A673 (cell line): ENCODE data around the gene GPR85. TPM values are rescaled to one million over a fixed set of nuclear protein-coding genes. Genes with fewer than 3 reads are reported as not detected.

Experiments
- BruUV-seq: library from RNA; stranded (reverse); fragments of 400-500 nt; replicated peaks from 2 replicates; lab custom pipeline; 2021; lab: Mats Ljungman, UMichigan
- CTCF ChIA-PET: fragments of 300-600 bp; sonication (Branson Sonifier 250); formaldehyde crosslinking; loops from one replicate; lab custom pipeline; 2022; ENCODE audit warnings: antibody characterized with exemption; lab: Charles Lee
- POLR2A ChIA-PET: fragments of 300-600 bp; sonication (Branson Sonifier 250); formaldehyde crosslinking; loops from one replicate; lab custom pipeline; 2022; ENCODE audit warnings: antibody characterized with exemption; ENCODE audit not compliant: low non-redundant PET; lab: Charles Lee
- DNase-seq: peaks from one replicate; pipeline ENCODE4 v3.0.0-alpha.2; 2015; ENCODE audit warnings: low spot score
- H3K27ac ChIP-seq: fragments of 200-600 bp; sonication (generic); 2 replicates; pipeline ENCODE4 v1.5.1; 2016; ENCODE audit warnings: mixed run types, low read depth, mild to moderate bottlenecking, mixed read lengths, antibody characterized with exemption, low read length; ENCODE audit not compliant: poor library complexity, severe bottlenecking
- H3K27me3 ChIP-seq: fragments of 200-600 bp; sonication (generic); replicated peaks from 2 replicates; pipeline ENCODE4 v1.6.1; 2017; ENCODE audit warnings: mixed run types, low read depth, mild to moderate bottlenecking, mixed read lengths, antibody characterized with exemption, low read length; ENCODE audit not compliant: insufficient read depth, poor library complexity
- H3K36me3 ChIP-seq: fragments of 200-600 bp; sonication (generic); 2 replicates; pipeline ENCODE4 v1.6.1; 2016; ENCODE audit warnings: mixed run types, mild to moderate bottlenecking, mixed read lengths, antibody characterized with exemption, low read length; ENCODE audit not compliant: insufficient read depth, poor library complexity, severe bottlenecking
- H3K4me1 ChIP-seq: fragments of 200-600 bp; sonication (generic); 2 replicates; pipeline ENCODE4 v1.6.1; 2017; ENCODE audit warnings: mixed run types, mild to moderate bottlenecking, mixed read lengths, antibody characterized with exemption, low read length; ENCODE audit not compliant: insufficient read depth, poor library complexity, severe bottlenecking
- H3K4me3 ChIP-seq: fragments of 200-600 bp; sonication (generic); 2 replicates; pipeline ENCODE4 v1.5.1; 2016; ENCODE audit warnings: low read depth, mixed run types, mild to moderate bottlenecking, mixed read lengths, low read length; ENCODE audit not compliant: poor library complexity, severe bottlenecking
- H3K9me3 ChIP-seq: fragments of 200-600 bp; sonication (generic); 2 replicates; pipeline ENCODE4 v1.6.1; 2016; ENCODE audit warnings: mixed run types, low read depth, mild to moderate bottlenecking, mixed read lengths, antibody characterized with exemption, low read length; ENCODE audit not compliant: poor library complexity, severe bottlenecking
- EZH2 ChIP-seq: fragments of 200-600 bp; sonication (generic); IDR thresholded peaks from 2 replicates; pipeline ENCODE4 v1.6.1; 2017; ENCODE audit warnings: borderline replicate concordance, low read depth, mild to moderate bottlenecking, mixed read lengths, antibody characterized with exemption, low read length; ENCODE audit not compliant: poor library complexity, severe bottlenecking
- intact Hi-C: fragments of 100-400 bp; cut with micrococcal nuclease; formaldehyde crosslinking; loops from one replicate; pipeline ENCODE4 v1.10.0; 2022; ENCODE audit not compliant: unreplicated experiment
- total RNA-seq: library from RNA; stranded (reverse); gene quantifications from 2 replicates; pipeline ENCODE4 v1.2.3, GENCODE V29; 2021
- TF ChIP-seq, protein P1 (sequence below): fragments of 300-800, 200-600 bp; sonication (generic); conservative IDR thresholded peaks from 2 replicates; pipeline ENCODE4 v1.5.1; 2017; ENCODE audit warnings: low read depth, mild to moderate bottlenecking, antibody characterized with exemption, low read length, moderate library complexity, mixed read lengths

GPR85 gene
- total RNA-seq, 1 experiment from 2014 or later: 0.32 TPM

DNA sequence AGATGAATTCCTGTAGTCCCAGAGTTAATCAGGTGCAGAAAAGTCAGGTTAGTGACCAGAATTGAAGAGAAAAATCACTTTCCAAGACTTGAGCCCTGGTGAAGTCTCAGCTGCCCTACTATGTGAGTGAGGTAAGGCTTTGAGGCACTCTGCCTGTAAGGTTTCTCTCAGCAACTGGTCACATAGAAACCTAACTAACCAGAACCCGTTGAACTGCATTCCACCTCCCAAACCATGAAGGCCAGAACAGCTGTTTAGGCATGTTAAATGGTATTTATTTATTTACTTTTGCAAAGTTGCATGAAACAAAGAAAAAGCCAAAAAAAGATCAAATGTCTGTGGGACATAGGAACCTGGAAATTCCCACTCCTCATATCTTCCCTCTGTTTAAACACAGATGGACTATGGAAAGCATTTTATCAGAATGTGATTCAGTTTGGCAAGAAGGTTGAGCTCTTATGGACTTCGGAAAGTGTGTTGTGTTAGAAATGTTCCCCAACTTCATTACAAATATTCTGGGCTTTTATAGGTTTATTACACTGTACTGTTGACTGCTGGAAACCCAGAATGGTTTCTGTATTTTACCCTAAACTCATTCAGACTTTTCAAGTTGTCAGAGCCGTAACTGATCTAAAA is 12.8 kb upstream of the GPR85 start:
- ChIA-PET CTCF (no interaction called here), POLR2A (no interaction called here)
- no peak for DNase-seq
- Histone ChIP-seq H3K4me3 (no peak overlapping the region), H3K27ac (no peak overlapping the region), H3K9me3 (no peaks in the 10 kb centered on the region), H3K36me3 (no peaks in the 10 kb centered on the region), H3K27me3 (peaks cover 15% of the 10 kb centered on the region), H3K4me1 (no peaks in the 10 kb centered on the region)
- no peak for TF ChIP-seq EZH2
- TF ChIP-seq, protein P1, sequence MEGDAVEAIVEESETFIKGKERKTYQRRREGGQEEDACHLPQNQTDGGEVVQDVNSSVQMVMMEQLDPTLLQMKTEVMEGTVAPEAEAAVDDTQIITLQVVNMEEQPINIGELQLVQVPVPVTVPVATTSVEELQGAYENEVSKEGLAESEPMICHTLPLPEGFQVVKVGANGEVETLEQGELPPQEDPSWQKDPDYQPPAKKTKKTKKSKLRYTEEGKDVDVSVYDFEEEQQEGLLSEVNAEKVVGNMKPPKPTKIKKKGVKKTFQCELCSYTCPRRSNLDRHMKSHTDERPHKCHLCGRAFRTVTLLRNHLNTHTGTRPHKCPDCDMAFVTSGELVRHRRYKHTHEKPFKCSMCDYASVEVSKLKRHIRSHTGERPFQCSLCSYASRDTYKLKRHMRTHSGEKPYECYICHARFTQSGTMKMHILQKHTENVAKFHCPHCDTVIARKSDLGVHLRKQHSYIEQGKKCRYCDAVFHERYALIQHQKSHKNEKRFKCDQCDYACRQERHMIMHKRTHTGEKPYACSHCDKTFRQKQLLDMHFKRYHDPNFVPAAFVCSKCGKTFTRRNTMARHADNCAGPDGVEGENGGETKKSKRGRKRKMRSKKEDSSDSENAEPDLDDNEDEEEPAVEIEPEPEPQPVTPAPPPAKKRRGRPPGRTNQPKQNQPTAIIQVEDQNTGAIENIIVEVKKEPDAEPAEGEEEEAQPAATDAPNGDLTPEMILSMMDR: no peak
- intact Hi-C loops: no loop called here
- BruUV-seq: no TSS peak

DNA sequence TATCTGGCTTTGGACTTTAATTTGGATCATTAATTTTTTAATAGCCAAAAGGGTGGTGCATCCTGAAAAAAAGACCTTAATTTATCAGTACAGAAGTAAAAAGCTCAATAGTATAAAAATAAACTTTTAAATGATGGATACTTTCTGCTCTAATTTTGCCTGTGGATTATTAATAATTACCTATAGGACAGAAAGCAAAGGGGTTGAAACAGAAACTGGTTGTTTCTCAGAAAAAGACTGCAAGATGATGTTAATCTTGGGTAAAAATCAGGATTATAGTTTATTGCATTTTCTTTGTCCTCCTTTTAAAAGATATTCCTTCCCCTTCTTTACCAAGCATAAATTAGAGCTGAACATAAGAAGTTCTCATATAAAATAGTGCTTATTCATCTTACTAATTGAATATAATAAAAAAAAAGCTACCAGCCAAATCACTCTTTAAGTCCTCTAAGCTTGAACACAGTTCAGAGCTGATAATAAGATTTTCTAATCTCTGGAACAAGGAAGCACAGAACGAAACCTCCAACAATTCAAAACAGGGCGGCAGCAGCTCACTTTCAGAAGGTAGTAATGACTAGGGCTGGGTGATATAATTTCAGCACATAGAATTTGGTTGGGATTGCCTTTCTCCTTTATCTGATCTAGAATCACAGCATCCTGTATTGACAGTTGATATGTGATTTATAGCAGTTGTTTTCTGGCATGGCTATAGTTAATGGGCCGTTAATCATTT is 8.1 kb upstream of the GPR85 start:
- Histone ChIP-seq H3K27ac (no peak overlapping the region), H3K4me1 (no peaks in the 10 kb centered on the region), H3K36me3 (no peaks in the 10 kb centered on the region), H3K27me3 (peaks cover 25% of the 10 kb centered on the region), H3K9me3 (no peaks in the 10 kb centered on the region), H3K4me3 (no peak overlapping the region)
- ChIA-PET POLR2A (no interaction called here), CTCF (no interaction called here)
- TF ChIP-seq, protein P1: no peak
- no peak for TF ChIP-seq EZH2
- no TSS peak for BruUV-seq
- intact Hi-C loops: no loop called here
- DNase-seq: no peak

DNA sequence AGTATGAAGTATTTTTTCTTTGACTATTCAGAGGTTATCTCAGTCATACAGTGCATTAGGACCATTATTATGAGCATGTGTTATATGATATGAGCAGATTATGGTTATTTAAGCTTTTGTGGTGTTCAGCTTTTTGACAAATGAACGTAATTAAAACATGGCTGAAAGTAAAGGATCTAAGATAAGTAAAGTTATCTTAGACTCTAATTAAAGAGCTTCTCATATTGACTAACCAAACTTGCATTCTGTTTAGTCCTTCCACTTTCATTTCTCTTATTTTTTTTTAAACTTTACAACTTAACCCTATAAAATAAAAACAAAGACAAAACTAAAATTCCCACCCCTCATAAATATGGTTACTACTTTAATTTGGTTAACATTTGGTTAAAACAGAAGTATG is 6.9 kb upstream of the GPR85 start:
- Histone ChIP-seq H3K4me3 (no peak overlapping the region), H3K27ac (no peak overlapping the region), H3K4me1 (no peaks in the 10 kb centered on the region), H3K27me3 (peaks cover 25% of the 10 kb centered on the region), H3K36me3 (no peaks in the 10 kb centered on the region), H3K9me3 (no peaks in the 10 kb centered on the region)
- TF ChIP-seq, protein P1: no peak
- TF ChIP-seq EZH2: no peak
- intact Hi-C loops: no loop called here
- BruUV-seq: no TSS peak
- ChIA-PET POLR2A (no interaction called here), CTCF (no interaction called here)
- no peak for DNase-seq
